H9 (cell line): ENCODE measurements around the gene GALNT9. TPM values are rescaled to one million over a fixed set of nuclear protein-coding genes. Genes with fewer than 3 reads are reported as not detected.

Source experiments
- DNase-seq: peaks from one replicate; pipeline ENCODE4 v3.0.0-alpha.2; 2017
- H2AFZ ChIP-seq: one replicate; pipeline ENCODE4 v1.6.1; 2013; ENCODE audit warnings: mild to moderate bottlenecking, low read length, control low read depth, moderate library complexity
- H2AK5ac ChIP-seq: 2 replicates; pipeline ENCODE4 v1.6.1; 2013; ENCODE audit warnings: low read length, control low read depth, mixed read lengths; ENCODE audit not compliant: insufficient read length
- H2BK120ac ChIP-seq: one replicate; pipeline ENCODE4 v1.6.1; 2013; ENCODE audit warnings: low read depth, mild to moderate bottlenecking, low read length, control low read depth, inconsistent platforms; ENCODE audit not compliant: poor library complexity, severe bottlenecking
- H2BK12ac ChIP-seq: 2 replicates; pipeline ENCODE4 v1.6.1; 2013; ENCODE audit warnings: low read length, control low read depth, mixed read lengths, low read depth; ENCODE audit not compliant: insufficient read length
- H2BK15ac ChIP-seq: 2 replicates; pipeline ENCODE4 v1.6.1; 2013; ENCODE audit warnings: low read depth, low read length, control low read depth
- H2BK20ac ChIP-seq: one replicate; pipeline ENCODE4 v1.6.1; 2013; ENCODE audit warnings: low read depth, mild to moderate bottlenecking, low read length, control low read depth, inconsistent platforms; ENCODE audit not compliant: poor library complexity, severe bottlenecking
- H2BK5ac ChIP-seq: 2 replicates; pipeline ENCODE4 v1.6.1; 2013; ENCODE audit warnings: low read length, control low read depth, mixed read lengths; ENCODE audit not compliant: insufficient read length
- H3K14ac ChIP-seq: 2 replicates; pipeline ENCODE4 v1.6.1; 2013; ENCODE audit warnings: low read length, control low read depth; ENCODE audit not compliant: insufficient read depth
- H3K18ac ChIP-seq: 2 replicates; pipeline ENCODE4 v1.6.1; 2013; ENCODE audit warnings: low read depth, mild to moderate bottlenecking, mixed read lengths, low read length, control low read depth; ENCODE audit not compliant: insufficient read length
- H3K23ac ChIP-seq: 2 replicates; pipeline ENCODE4 v1.6.1; 2013; ENCODE audit warnings: low read length, control low read depth, mixed read lengths, low read depth; ENCODE audit not compliant: insufficient read length
- H3K23me2 ChIP-seq: 2 replicates; pipeline ENCODE4 v1.6.1; 2013; ENCODE audit warnings: low read depth, mild to moderate bottlenecking, mixed read lengths, low read length, control low read depth; ENCODE audit not compliant: insufficient read length, poor library complexity, severe bottlenecking
- H3K27ac ChIP-seq: 2 replicates; pipeline ENCODE4 v1.5.1; 2013; ENCODE audit warnings: low read length, control low read depth, mixed read lengths, low read depth; ENCODE audit not compliant: insufficient read length
- H3K27me3 ChIP-seq: 2 replicates; pipeline ENCODE4 v1.6.1; 2013; ENCODE audit warnings: low read length, control low read depth, inconsistent platforms; ENCODE audit not compliant: insufficient read depth
- H3K4ac ChIP-seq: 2 replicates; pipeline ENCODE4 v1.6.1; 2013; ENCODE audit warnings: low read depth, mild to moderate bottlenecking, control low read depth, inconsistent platforms, low read length, moderate library complexity
- H3K4me1 ChIP-seq: 2 replicates; pipeline ENCODE4 v1.6.1; 2013; ENCODE audit warnings: low read length, control low read depth, inconsistent platforms; ENCODE audit not compliant: insufficient read depth
- H3K4me2 ChIP-seq: 2 replicates; pipeline ENCODE4 v1.6.1; 2013; ENCODE audit warnings: low read length, control low read depth, mixed read lengths; ENCODE audit not compliant: insufficient read length, insufficient read depth
- H3K56ac ChIP-seq: 2 replicates; pipeline ENCODE4 v1.6.1; 2013; ENCODE audit warnings: low read depth, mild to moderate bottlenecking, mixed read lengths, low read length, control low read depth; ENCODE audit not compliant: insufficient read length
- H3K79me1 ChIP-seq: 2 replicates; pipeline ENCODE4 v1.6.1; 2013; ENCODE audit warnings: low read depth, mild to moderate bottlenecking, moderate library complexity, low read length, control low read depth, inconsistent platforms; ENCODE audit not compliant: insufficient read depth, poor library complexity, severe bottlenecking
- H3K79me2 ChIP-seq: 2 replicates; pipeline ENCODE4 v1.6.1; 2013; ENCODE audit warnings: low read length, control low read depth, inconsistent platforms; ENCODE audit not compliant: insufficient read depth
- H3K9ac ChIP-seq: 2 replicates; pipeline ENCODE4 v1.6.1; 2013; ENCODE audit warnings: low read length, control low read depth, mixed read lengths; ENCODE audit not compliant: insufficient read length; ENCODE audit errors: extremely low read depth
- H3K9me3 ChIP-seq: one replicate; pipeline ENCODE4 v1.6.1; 2013; ENCODE audit warnings: low read depth, low read length, inconsistent platforms; ENCODE audit not compliant: control insufficient read depth
- H3T11ph ChIP-seq: one replicate; pipeline ENCODE4 v1.6.1; 2013; ENCODE audit warnings: mild to moderate bottlenecking, low read length, control low read depth, inconsistent platforms
- H4K20me1 ChIP-seq: one replicate; pipeline ENCODE4 v1.6.1; 2013; ENCODE audit not compliant: control insufficient read depth, insufficient read length, insufficient read depth
- H4K5ac ChIP-seq: 2 replicates; pipeline ENCODE4 v1.6.1; 2013; ENCODE audit warnings: low read depth, mild to moderate bottlenecking, mixed read lengths, low read length, control low read depth; ENCODE audit not compliant: insufficient read length
- H4K8ac ChIP-seq: replicated peaks from 2 replicates; pipeline ENCODE4 v1.6.1; 2013; ENCODE audit warnings: low read length, control low read depth, mixed read lengths, low read depth; ENCODE audit not compliant: insufficient read length
- H4K91ac ChIP-seq: 2 replicates; pipeline ENCODE4 v1.6.1; 2013; ENCODE audit warnings: low read depth, mild to moderate bottlenecking, moderate library complexity, mixed read lengths, low read length, control low read depth; ENCODE audit not compliant: insufficient read length
- H3K27ac Mint-ChIP-seq, 3 experiments: 2 replicates in 2 of 3; 3 replicates in 1 of 3; pipeline ENCODE4 v1.8.0; 2020 to 2021; ENCODE audit warnings: mixed read lengths in 3 of 3, mild to moderate bottlenecking in 1 of 3, moderate library complexity in 1 of 3
- H3K27me3 Mint-ChIP-seq: 2 replicates; pipeline ENCODE4 v1.8.0; 2021; ENCODE audit warnings: low read depth, mild to moderate bottlenecking, moderate library complexity, mixed read lengths
- H3K36me3 Mint-ChIP-seq, 3 experiments: 2 replicates in 2 of 3; 3 replicates in 1 of 3; pipeline ENCODE4 v1.8.0; 2020 to 2021; ENCODE audit warnings: low read depth in 3 of 3, mixed read lengths in 3 of 3; ENCODE audit not compliant: insufficient read depth in 1 of 3
- H3K4me1 Mint-ChIP-seq, 2 experiments: 2 replicates each; pipeline ENCODE4 v1.8.0; 2020; ENCODE audit warnings: mixed read lengths in 2 of 2
- H3K4me3 Mint-ChIP-seq, 2 experiments: 2 replicates in 1 of 2; 3 replicates in 1 of 2; pipeline ENCODE4 v1.8.0; 2020 to 2021; ENCODE audit warnings: mild to moderate bottlenecking in 2 of 2, mixed read lengths in 2 of 2, moderate library complexity in 1 of 2
- H3K9me3 Mint-ChIP-seq, 2 experiments: 2 replicates in 1 of 2; 3 replicates in 1 of 2; pipeline ENCODE4 v1.8.0; 2020; ENCODE audit warnings: mild to moderate bottlenecking in 2 of 2, mixed read lengths in 2 of 2, moderate library complexity in 1 of 2
- WGBS: extraction: QIAGEN DNeasy Blood & Tissue Kit; methylation state at CpG from one replicate; pipeline ENCODE4 v1.1.7; 2013; ENCODE audit warnings: missing lambda C conversion rate, low lambda C conversion rate, mixed read lengths; ENCODE audit not compliant: insufficient read length; ENCODE audit errors: extremely low coverage; 5-methylcytosine and 5-hydroxymethylcytosine counted together
- total RNA-seq: library from RNA; stranded (reverse); gene quantifications from 2 replicates; pipeline ENCODE4 v1.2.1, GENCODE V29; 2021
- TF ChIP-seq, protein P1 (sequence below): fragments of 200-600 bp; sonication (generic); conservative IDR thresholded peaks from 3 replicates; pipeline ENCODE4 v1.8.0; 2021; ENCODE audit warnings: antibody characterized with exemption, mild to moderate bottlenecking

GALNT9 gene
- total RNA-seq, 1 experiment from 2014 or later = 0.35 TPM

- no peak overlapping the region for H3K23ac ChIP-seq
- H4K5ac ChIP-seq = no peak overlapping the region
- H2BK20ac ChIP-seq = no peak overlapping the region
- no peak overlapping the region for H2BK5ac ChIP-seq
- no peak for DNase-seq
- Mint-ChIP-seq H3K27me3 (peaks cover 77% of the 10 kb centered on the region), H3K4me1 (peaks cover 0 to 2% of the 10 kb centered on the region in 2 experiments; a peak in 1 of 4 replicates), H3K9me3 (peaks cover 7 to 8% of the 10 kb centered on the region in 2 experiments), H3K36me3 (peaks cover 0 to 3% (median 0%) of the 10 kb centered on the region in 3 experiments; a peak in 1 of 7 replicates), H3K4me3 (no peak overlapping the region), H3K27ac (no peak overlapping the region)
- H4K20me1 ChIP-seq = no peaks in the 10 kb centered on the region
- H3K18ac ChIP-seq = no peak overlapping the region
- H3K4me1 ChIP-seq = no peaks in the 10 kb centered on the region; the same call in 1 of the 2 replicates
- H2AFZ ChIP-seq = no peak overlapping the region
- TF ChIP-seq, protein P1, sequence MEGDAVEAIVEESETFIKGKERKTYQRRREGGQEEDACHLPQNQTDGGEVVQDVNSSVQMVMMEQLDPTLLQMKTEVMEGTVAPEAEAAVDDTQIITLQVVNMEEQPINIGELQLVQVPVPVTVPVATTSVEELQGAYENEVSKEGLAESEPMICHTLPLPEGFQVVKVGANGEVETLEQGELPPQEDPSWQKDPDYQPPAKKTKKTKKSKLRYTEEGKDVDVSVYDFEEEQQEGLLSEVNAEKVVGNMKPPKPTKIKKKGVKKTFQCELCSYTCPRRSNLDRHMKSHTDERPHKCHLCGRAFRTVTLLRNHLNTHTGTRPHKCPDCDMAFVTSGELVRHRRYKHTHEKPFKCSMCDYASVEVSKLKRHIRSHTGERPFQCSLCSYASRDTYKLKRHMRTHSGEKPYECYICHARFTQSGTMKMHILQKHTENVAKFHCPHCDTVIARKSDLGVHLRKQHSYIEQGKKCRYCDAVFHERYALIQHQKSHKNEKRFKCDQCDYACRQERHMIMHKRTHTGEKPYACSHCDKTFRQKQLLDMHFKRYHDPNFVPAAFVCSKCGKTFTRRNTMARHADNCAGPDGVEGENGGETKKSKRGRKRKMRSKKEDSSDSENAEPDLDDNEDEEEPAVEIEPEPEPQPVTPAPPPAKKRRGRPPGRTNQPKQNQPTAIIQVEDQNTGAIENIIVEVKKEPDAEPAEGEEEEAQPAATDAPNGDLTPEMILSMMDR = no peak
- no peaks in the 10 kb centered on the region for H3K79me1 ChIP-seq
- H3K9ac ChIP-seq = no peak overlapping the region
- no peak overlapping the region for H3K14ac ChIP-seq
- H2BK120ac ChIP-seq = no peak overlapping the region
- H3K56ac ChIP-seq = no peak overlapping the region
- no peak overlapping the region for H4K91ac ChIP-seq
- H2BK15ac ChIP-seq = no peak overlapping the region
- WGBS = no CpG with 5 or more reads among the region's 16 CpGs
- H3K9me3 ChIP-seq = no peaks in the 10 kb centered on the region
- no peaks in the 10 kb centered on the region for H3K79me2 ChIP-seq
- no peak overlapping the region for H3T11ph ChIP-seq
- H2AK5ac ChIP-seq = no peak overlapping the region
- no peaks in the 10 kb centered on the region for H3K23me2 ChIP-seq
- H2BK12ac ChIP-seq = no peak overlapping the region
- no peak overlapping the region for H3K4me2 ChIP-seq
- no peak overlapping the region for H3K4ac ChIP-seq
- no peak overlapping the region for H3K27ac ChIP-seq
- H4K8ac ChIP-seq = no peak overlapping the region
- H3K27me3 ChIP-seq = peaks cover 6% of the 10 kb centered on the region; the same call in 1 of the 2 replicates
Measured at GRCh38 chr12:132219323-132219722, 110.1 kb downstream of the GALNT9 start.
